GM15510 (cell line): ENCODE data around the gene RHPN2.

ENCODE experiments used
- POLR2A ChIP-seq: IDR thresholded peaks from 3 replicates; pipeline ENCODE4 v1.6.1; 2011; ENCODE audit warnings: borderline replicate concordance; ENCODE audit not compliant: insufficient read length; ENCODE audit errors: extremely low read depth

RHPN2 gene

DNA sequence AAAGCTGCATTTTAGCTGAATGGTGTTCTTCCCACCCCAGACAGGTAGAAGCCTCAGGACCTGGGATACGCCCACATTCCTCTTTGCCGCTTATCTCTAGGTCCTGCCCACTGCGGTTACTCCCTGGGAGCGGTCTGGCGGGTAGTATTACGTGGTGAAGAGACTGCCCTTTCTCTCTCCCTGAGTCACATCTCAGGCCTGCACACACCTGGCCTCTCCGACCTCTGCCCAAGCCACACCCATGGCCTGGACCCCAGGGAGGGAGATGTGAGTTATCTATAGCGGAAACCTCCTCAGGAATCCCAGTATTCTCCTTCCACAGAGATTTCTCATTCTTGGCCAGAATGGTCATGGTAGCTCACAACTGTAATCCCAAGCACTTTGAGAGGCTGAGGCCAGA, 17.3 kb downstream of the RHPN2 start:
- no peak for TF ChIP-seq POLR2A

GRCh38 chr19:33040994-33041827, 23.5 kb downstream of the RHPN2 start:
- TF ChIP-seq POLR2A, result no peak

- TF ChIP-seq POLR2A, result no peak
Observed at GRCh38 chr19:33039815-33040214, 24.9 kb downstream of the RHPN2 start.

DNA sequence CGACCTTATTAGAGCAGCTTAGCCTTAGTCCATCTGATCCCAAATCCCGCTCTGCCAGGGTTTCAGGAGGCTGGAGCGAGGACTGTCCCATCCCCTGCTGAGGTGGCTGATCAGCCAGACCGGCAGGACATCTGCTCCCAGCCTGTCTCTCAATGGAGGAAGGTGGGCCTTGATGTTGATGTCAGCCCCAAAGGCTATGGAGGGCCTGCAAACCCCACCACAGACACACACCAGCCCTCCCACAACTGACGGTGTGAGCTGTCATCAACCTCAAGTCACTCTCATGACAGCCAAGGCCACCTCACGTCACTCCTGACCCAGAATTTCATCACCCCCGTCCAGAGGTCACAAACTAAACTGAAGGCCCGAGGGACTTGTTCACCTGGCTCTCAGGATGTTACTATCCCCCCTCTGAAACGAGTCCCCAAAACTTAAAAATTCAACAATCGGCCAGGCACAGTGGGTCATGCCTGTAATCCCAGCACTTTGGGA, 25.5 kb downstream of the RHPN2 start:
- no peak for TF ChIP-seq POLR2A

DNA sequence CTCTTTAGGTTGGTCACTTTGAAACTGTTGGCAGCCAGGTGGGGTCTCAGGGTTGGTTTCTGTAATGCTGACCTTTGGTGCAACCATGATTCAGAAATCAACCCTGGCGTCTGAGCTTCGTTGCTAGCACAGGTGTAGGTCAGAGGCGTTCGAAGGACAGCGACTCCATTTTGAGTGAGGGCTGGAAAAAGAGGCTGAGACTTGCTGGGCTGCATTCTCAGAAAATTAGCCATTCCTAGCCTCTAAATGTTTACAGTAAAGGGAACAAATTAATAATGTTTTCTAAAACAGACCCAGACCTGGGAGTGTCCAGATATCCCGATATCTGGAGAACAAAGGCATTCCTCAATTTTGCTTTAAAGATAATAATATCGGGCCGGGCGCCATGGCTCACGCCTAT, 29.2 kb downstream of the RHPN2 start:
- no peak for TF ChIP-seq POLR2A

GRCh38 chr19:33032218-33032781, 32.4 kb downstream of the RHPN2 start:
- TF ChIP-seq POLR2A, result no peak

DNA sequence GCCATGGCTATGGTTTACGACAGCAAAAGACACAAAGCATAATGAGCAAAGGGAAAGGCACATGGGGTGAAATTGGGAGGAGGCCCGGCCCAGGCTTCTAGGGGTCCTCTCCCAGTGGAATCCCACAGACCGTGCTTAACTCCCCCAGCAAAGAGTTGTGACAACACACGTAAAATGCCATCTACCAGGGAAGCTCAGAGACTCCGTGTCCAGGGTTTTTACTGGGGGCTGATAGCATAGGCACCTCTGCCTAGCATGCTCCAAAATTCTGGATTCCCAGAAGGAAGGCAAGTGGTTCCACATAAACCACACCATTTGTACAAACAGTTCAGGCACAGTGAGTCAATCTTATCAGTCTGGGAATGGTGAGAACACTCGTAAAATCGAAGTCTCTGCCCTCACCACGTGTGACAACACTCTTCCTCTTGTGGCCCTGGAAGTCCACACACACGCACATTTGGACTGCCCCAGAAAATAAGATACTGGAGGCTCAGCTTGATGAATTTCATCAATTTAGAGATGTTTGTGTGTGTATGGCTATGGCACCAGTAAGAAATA, 34.9 kb downstream of the RHPN2 start:
- TF ChIP-seq POLR2A, result no peak

DNA sequence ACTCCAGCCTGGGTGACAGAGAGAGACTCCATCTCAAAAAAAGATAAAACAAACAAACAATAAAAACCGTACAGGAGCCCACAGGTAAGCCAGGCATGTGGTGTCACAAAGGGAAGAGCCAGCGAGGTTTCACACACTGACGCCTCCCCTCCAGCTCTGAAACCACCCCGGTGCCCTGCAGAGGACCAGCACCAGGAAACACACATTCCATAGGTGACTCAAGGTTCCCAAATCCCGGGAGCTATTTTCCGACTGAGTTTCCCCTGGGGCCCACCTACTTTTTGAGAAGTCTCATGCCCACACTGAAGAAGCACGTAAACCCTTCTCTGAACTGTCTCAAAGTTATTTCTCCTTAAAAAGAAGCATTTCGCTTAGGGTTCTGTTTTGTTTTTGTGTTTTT, 40.3 kb downstream of the RHPN2 start:
- TF ChIP-seq POLR2A, result no peak

GRCh38 chr19:33022472-33023116, 42.1 kb downstream of the RHPN2 start:
- no peak for TF ChIP-seq POLR2A

GRCh38 chr19:33008738-33009137, 56.0 kb downstream of the RHPN2 start:
- TF ChIP-seq POLR2A, result no peak

DNA sequence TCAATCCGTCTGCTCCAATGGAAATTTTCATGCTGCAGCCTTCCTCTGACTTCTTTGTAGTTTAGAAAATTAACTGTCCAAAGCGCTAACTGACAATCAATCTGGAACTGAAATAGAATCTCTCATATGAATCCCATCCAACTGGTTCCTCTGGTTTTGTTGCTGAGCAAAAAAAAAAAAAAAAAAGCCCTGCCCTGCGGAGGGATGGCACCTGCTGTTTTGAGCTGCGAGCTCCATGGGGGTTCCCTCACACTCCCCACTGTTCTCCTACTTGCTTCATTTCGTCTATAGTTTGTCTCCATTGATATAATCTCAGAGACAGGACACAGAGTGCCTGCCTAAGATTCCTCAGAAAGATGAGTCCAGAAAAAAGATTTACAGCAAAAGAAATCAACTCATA, 59.2 kb downstream of the RHPN2 start:
- TF ChIP-seq POLR2A, result no peak

DNA sequence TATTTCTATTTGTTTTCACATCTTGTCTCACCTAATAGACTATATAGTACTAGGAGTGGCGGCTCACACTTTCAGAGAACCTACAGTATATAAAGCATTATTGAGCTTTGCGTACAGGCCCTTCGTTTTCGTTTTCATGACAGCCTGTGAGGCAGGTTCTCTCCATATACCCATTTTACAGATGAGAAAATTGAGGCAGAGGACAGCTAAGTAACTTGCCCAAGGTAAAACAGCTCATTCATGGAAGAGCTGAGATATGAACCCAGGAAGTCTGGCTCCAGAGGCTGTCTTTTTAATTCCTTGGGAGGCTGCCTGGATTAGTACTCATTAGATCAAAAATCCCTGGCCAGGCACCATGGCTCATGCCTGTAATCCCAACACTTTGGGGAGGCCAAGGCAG, 63.8 kb downstream of the RHPN2 start:
- no peak for TF ChIP-seq POLR2A

DNA sequence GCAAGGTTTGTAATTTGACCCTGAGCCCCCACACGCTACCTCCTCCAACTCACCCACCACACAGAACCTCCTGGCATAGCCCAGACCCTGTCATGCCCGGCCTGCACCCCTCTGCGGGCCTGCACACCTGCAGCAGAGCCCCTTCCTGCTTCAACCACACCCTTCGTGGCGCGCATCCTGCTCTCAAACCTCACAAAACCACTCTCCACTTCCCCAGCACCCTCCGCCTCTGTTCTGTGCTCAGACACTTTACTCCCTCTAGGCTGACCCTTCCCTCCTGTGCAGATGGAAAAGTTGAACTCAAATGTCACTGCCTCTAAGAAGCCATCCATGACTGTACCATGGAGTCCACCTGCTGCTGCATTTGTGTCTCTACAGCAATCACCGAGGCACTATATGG, 64.2 kb downstream of the RHPN2 start:
- no peak for TF ChIP-seq POLR2A

GRCh38 chr19:32998722-32999121, 66.0 kb downstream of the RHPN2 start:
- TF ChIP-seq POLR2A, result no peak

- TF ChIP-seq POLR2A, result no peak
Observed at GRCh38 chr19:32997716-32998355, 66.9 kb downstream of the RHPN2 start.
